K562 (cell line): ENCODE data around the gene TAS1R3. TPM values are rescaled to one million over a fixed set of nuclear protein-coding genes. Genes with fewer than 3 reads are reported as not detected.

Experiments
- ATAC-seq: fragments of 200-7000 bp; cut with Tn5 transposase; 3 replicates; pipeline ENCODE4 v1.9.1; 2020; ENCODE audit warnings: moderate library complexity
- BruUV-seq: library from RNA; stranded (reverse); fragments of 400-500 nt; replicated peaks from 2 replicates; lab custom pipeline; 2021; lab: Mats Ljungman, UMichigan
- CTCF ChIA-PET: fragments of 300-600 bp; formaldehyde crosslinking; extraction: SDS; loops from one replicate; lab custom pipeline; 2021; ENCODE audit warnings: low intra/inter-chr PET ratio; lab: Yijun Ruan, JAX
- POLR2A ChIA-PET: fragments of 300-600, 350-650 bp; sonication (Branson Sonifier 250); formaldehyde crosslinking; extraction: SDS; loops from one replicate; lab custom pipeline; 2021; ENCODE audit warnings: antibody characterized with exemption, inconsistent platforms; lab: Yijun Ruan, JAX
- DNase-seq, 4 experiments: peaks; one replicate each; pipeline versions ENCODE4 v3.0.0 to v3.0.0-alpha.2; 2011 to 2018; ENCODE audit warnings: low spot score in 3 of 4, mixed read lengths in 3 of 4; ENCODE audit errors: extremely low read depth in 1 of 4
- FAIRE-seq: peaks from 2 replicates; lab custom pipeline; 2011; peaks lifted over from hg19 to GRCh38; lab: Jason Lieb, UNC
- H2AFZ ChIP-seq: 2 replicates; pipeline ENCODE4 v1.6.0; 2011; ENCODE audit warnings: low read depth, low read length, control low read depth, inconsistent platforms
- H3K27ac ChIP-seq: fragments of 200-600 bp; 3 replicates; pipeline ENCODE4 v1.8.0; 2011; ENCODE audit warnings: low read depth, mild to moderate bottlenecking, control low read depth, inconsistent platforms, low read length, moderate library complexity, mixed read lengths; ENCODE audit errors: extremely low read depth
- H3K27me3 ChIP-seq, 2 experiments: fragments of 300-600 bp in 1 of 2; 2 replicates in 1 of 2; 3 replicates in 1 of 2; pipeline versions ENCODE4 v1.6.0 to v1.8.0; 2011; ENCODE audit warnings: inconsistent platforms in 2 of 2, low read length in 2 of 2, mild to moderate bottlenecking in 1 of 2, mixed read lengths in 1 of 2, moderate library complexity in 1 of 2; ENCODE audit not compliant: control insufficient read depth in 2 of 2, insufficient read depth in 2 of 2
- H3K36me3 ChIP-seq: fragments of 300-600 bp; 3 replicates; pipeline ENCODE4 v1.8.0; 2011; ENCODE audit warnings: mild to moderate bottlenecking, low read length, inconsistent platforms; ENCODE audit not compliant: control insufficient read depth, insufficient read depth
- H3K4me1 ChIP-seq, 2 experiments: fragments of 200-600 bp in 1 of 2; replicated peaks in 1 of 2; 2 replicates in 1 of 2; 3 replicates in 1 of 2; pipeline versions ENCODE4 v1.5.1 to v1.8.0; 2011; ENCODE audit warnings: inconsistent platforms in 2 of 2, low read length in 2 of 2, mild to moderate bottlenecking in 1 of 2, mixed read lengths in 1 of 2, moderate library complexity in 1 of 2; ENCODE audit not compliant: control insufficient read depth in 2 of 2, insufficient read depth in 2 of 2
- H3K4me2 ChIP-seq: 2 replicates; pipeline ENCODE4 v1.6.1; 2011; ENCODE audit warnings: low read length, control low read depth, inconsistent platforms, mixed read lengths; ENCODE audit not compliant: insufficient read depth
- H3K4me3 ChIP-seq: fragments of 200-600 bp; sonication (generic), shearing (Covaris generic); 2 replicates; pipeline ENCODE4 v1.5.1; 2016; ENCODE audit warnings: control low read depth, inconsistent platforms
- H3K79me2 ChIP-seq: fragments of 200-600 bp; 3 replicates; pipeline ENCODE4 v1.8.0; 2011; ENCODE audit warnings: low read length, inconsistent platforms; ENCODE audit not compliant: control insufficient read depth, insufficient read depth
- H3K9ac ChIP-seq, 2 experiments: 2 replicates each; pipeline versions ENCODE4 v1.6.0 to v1.6.1; 2011; ENCODE audit warnings: low read depth in 2 of 2, low read length in 2 of 2, control low read depth in 1 of 2, inconsistent platforms in 1 of 2, mild to moderate bottlenecking in 1 of 2, mixed read lengths in 1 of 2; ENCODE audit not compliant: insufficient read depth in 1 of 2
- H3K9me1 ChIP-seq: one replicate; pipeline ENCODE4 v1.6.0; 2011; ENCODE audit warnings: inconsistent platforms, mild to moderate bottlenecking, low read length, moderate library complexity; ENCODE audit not compliant: control insufficient read depth, insufficient read depth
- H3K9me3 ChIP-seq: replicated peaks from 2 replicates; pipeline ENCODE4 v1.5.1; 2011; ENCODE audit warnings: low read depth, low read length, inconsistent platforms; ENCODE audit not compliant: control insufficient read depth, insufficient read depth
- H4K20me1 ChIP-seq: replicated peaks from 2 replicates; pipeline ENCODE4 v1.6.1; 2011; ENCODE audit warnings: low read length, inconsistent platforms, mixed read lengths; ENCODE audit not compliant: control insufficient read depth, insufficient read depth
- CAMTA2 ChIP-seq: fragments of 250-450 bp; sonication (Bioruptor Pico); conservative IDR thresholded peaks from 2 replicates; pipeline ENCODE4 v1.5.1; 2022
- HDAC8 ChIP-seq: fragments of 450-650 bp; IDR thresholded peaks from 2 replicates; pipeline ENCODE4 v1.6.1; 2016; ENCODE audit warnings: mild to moderate bottlenecking, missing genetic modification characterization, moderate library complexity, missing compliant biosample characterization
- NCOA6 ChIP-seq: fragments of 450-650 bp; IDR thresholded peaks from 2 replicates; pipeline ENCODE4 v1.6.1; 2017; ENCODE audit warnings: mild to moderate bottlenecking
- PCBP1 ChIP-seq: fragments of 200-400 bp; formaldehyde crosslinking; IDR thresholded peaks from 2 replicates; pipeline ENCODE4 v1.6.1; 2018; ENCODE audit warnings: mild to moderate bottlenecking, low read depth, low read length; ENCODE audit not compliant: poor library complexity, severe bottlenecking
- PURB ChIP-seq: sonication (generic); formaldehyde crosslinking; IDR thresholded peaks from 2 replicates; pipeline ENCODE4 v1.9.0; 2021; ENCODE audit warnings: low read depth, mild to moderate bottlenecking, missing genetic modification reagents
- SLC30A9 ChIP-seq: fragments of 250-450 bp; sonication (Bioruptor Pico); IDR thresholded peaks from 2 replicates; pipeline ENCODE4 v1.8.0; 2022; ENCODE audit warnings: mild to moderate bottlenecking, moderate library complexity
- ZBTB7A ChIP-seq: IDR thresholded peaks from 2 replicates; pipeline ENCODE4 v1.6.1; 2011; ENCODE audit warnings: low read depth, mild to moderate bottlenecking, low read length, moderate library complexity, borderline replicate concordance; ENCODE audit not compliant: control insufficient read depth
- ZC3H11A ChIP-seq: IDR thresholded peaks from 2 replicates; pipeline ENCODE4 v1.6.1; 2012; ENCODE audit warnings: low read depth, low read length, improper control_type of control experiment
- WGBS: fragments of 100-300 bp; shearing (Covaris generic); methylation state at CpG from one replicate; pipeline ENCODE4 v1.1.6; 2016; ENCODE audit warnings: low coverage, mixed read lengths; ENCODE audit not compliant: insufficient coverage; ENCODE audit errors: missing lambda C conversion rate; 5-methylcytosine and 5-hydroxymethylcytosine counted together
- in situ Hi-C: fragments of 300-500 bp; cut with MboI; formaldehyde crosslinking; loops from 4 replicates; pipeline ENCODE4 v1.15.0; 2018; ENCODE audit warnings: inconsistent platforms, mixed read lengths
- intact Hi-C: fragments of 100-400 bp; cut with micrococcal nuclease; formaldehyde crosslinking; loops from 2 replicates; pipeline ENCODE4 v1.14.2; 2022
- polyA plus RNA-seq, 8 experiments: library from polyadenylated mRNA; depleted of rRNA in 4 of 8; stranded (reverse) in 5 of 8; unstranded in 3 of 8; fragments of >200 nt; fragmentation: Nextera tagmentation in 2 of 8; fragmentation: Illumina TruSeq in 1 of 8; extraction: Ambion mirVana in 2 of 8; extraction: Trizol in 1 of 8; gene quantifications; 2 replicates each; pipeline versions ENCODE4 v1.2.1 to v1.2.3, GENCODE V29; 2011 to 2014; ENCODE audit warnings: inconsistent platforms in 1 of 8, missing spikeins in 1 of 8
- total RNA-seq, 7 experiments: library from RNA; depleted of rRNA in 6 of 7; stranded (reverse); fragments of >200 nt in 6 of 7; fragmentation: Illumina TruSeq in 2 of 7; extraction: Trizol in 2 of 7; gene quantifications; 2 replicates each; pipeline versions ENCODE4 v1.2.1 to v1.2.3, GENCODE V29; 2011 to 2021; ENCODE audit warnings: low replicate concordance in 1 of 7

Gene TAS1R3
- total and polyA plus RNA-seq, 9 of the 15 experiments (the other 6 are each of a cell fraction or from before 2014, with no cell fraction given): 0.07 to 0.13 TPM; not detected in 7

DNA sequence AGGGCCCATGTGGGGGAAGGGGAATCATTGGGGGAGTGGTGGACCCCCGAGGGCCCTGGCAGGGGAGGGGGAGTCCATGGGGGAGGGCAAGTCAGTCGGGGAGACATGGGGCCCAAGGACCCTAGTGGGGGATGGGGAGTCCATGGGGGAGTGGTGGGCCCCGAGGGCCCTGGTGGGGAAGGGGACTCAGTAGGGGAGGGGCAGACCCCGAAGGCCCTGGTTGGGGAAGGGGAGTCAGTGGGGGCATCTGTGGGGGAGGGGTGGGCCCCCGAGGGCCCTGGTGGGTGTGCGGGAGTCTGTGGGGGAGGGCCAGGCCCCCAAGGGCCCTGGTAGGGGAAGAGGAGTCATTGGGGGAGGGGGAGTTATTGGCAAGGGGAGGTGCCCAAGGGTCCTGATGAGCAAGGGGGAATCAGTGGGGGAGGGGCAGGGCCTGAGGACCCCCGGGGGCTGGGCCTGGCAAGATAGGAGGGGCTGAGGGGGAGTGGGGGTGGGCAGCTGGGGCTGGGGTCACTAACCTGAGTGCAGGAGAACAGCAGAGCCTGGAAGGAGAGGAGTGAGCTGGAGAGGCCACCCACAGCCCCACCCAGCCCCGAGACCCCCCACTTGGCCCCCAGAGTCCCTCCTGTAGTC lies 25.2 kb downstream of the TAS1R3 start:
- peaks cover 3% of the 10 kb centered on the region; the same call in 1 of the 2 replicates for H4K20me1 ChIP-seq
- no peak for TF ChIP-seq SLC30A9 (CRISPR knock-in tag)
- TF ChIP-seq CAMTA2 (CRISPR knock-in tag): no peak
- TF ChIP-seq PCBP1: no peak
- no peak for TF ChIP-seq ZC3H11A
- 0 out of 2 replicates have a peak, but pooled peaks have one; percentile 35 for TF ChIP-seq ZBTB7A
- TF ChIP-seq NCOA6: no peak
- no peak for TF ChIP-seq PURB (CRISPR knock-in tag)
- no peak for TF ChIP-seq HDAC8
- no peak overlapping the region for H3K27ac ChIP-seq
- H3K9me1 ChIP-seq: no peaks in the 10 kb centered on the region
- peaks cover 10% of the 10 kb centered on the region; the same call in 2 of the 3 replicates for H3K79me2 ChIP-seq
- in situ Hi-C loops: no loop called here
- H3K4me2 ChIP-seq: no peak overlapping the region
- 75% methylated on average over 2 of the region's 8 CpGs for WGBS
- DNase-seq (no peak), FAIRE-seq (no peak), ATAC-seq (no peak)
- H2AFZ ChIP-seq: no peak overlapping the region
- no TSS peak for BruUV-seq
- ChIA-PET CTCF (no interaction called here), POLR2A (no interaction called here)
- H3K4me3 ChIP-seq: no peak overlapping the region
- H3K36me3 ChIP-seq: no peaks in the 10 kb centered on the region
- H3K4me1 ChIP-seq: peaks cover 24 to 94% of the 10 kb centered on the region in 2 experiments
- H3K27me3 ChIP-seq: no peaks in the 10 kb centered on the region; a peak in 1 of 5 replicates
- peak overlapping the region in 1 of 2 experiments; percentile 89; a peak in 1 of 4 replicates for H3K9ac ChIP-seq
- intact Hi-C loops: no loop called here
- 0 out of 2 replicates have a peak, but pooled peaks cover 2% of the 10 kb centered on the region for H3K9me3 ChIP-seq
